ENCODE results near the gene KDM3A. TPM values are rescaled to one million over a fixed set of nuclear protein-coding genes. Genes with fewer than 3 reads are reported as not detected.
A peak's percentile ranks its signal among the peaks of the same experiment; 100 is the strongest.

KDM3A gene
- total RNA-seq, 3 donors from 2014 or later: 40.6 to 79.0 (median 61.3) TPM

- peak; percentile 48 to 52 for DNase-seq (ENCODE audit: low spot score in 2 of 2)
- intact Hi-C loops (cut with DNase I; ENCODE audit: low total_unique reads): no loop called here
- TF ChIP-seq, protein P1, sequence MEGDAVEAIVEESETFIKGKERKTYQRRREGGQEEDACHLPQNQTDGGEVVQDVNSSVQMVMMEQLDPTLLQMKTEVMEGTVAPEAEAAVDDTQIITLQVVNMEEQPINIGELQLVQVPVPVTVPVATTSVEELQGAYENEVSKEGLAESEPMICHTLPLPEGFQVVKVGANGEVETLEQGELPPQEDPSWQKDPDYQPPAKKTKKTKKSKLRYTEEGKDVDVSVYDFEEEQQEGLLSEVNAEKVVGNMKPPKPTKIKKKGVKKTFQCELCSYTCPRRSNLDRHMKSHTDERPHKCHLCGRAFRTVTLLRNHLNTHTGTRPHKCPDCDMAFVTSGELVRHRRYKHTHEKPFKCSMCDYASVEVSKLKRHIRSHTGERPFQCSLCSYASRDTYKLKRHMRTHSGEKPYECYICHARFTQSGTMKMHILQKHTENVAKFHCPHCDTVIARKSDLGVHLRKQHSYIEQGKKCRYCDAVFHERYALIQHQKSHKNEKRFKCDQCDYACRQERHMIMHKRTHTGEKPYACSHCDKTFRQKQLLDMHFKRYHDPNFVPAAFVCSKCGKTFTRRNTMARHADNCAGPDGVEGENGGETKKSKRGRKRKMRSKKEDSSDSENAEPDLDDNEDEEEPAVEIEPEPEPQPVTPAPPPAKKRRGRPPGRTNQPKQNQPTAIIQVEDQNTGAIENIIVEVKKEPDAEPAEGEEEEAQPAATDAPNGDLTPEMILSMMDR (IDR thresholded peaks at IDR 0.05): no peak
- TF ChIP-seq POLR2AphosphoS5 (IDR thresholded peaks at IDR 0.05) (peak; percentile 34 to 65 (median 35)), POLR2A (IDR thresholded peaks at IDR 0.05) (peak; percentile 21)
These were observed 891 bp downstream of the KDM3A start for GRCh38 chr2:86441882-86442641.

GRCh38 chr2:86442642-86443005, 1.5 kb downstream of the KDM3A start:
- no peaks in the 10 kb centered on the region for H3K27me3 ChIP-seq
- peak in 1 of 3 donors; percentile 0 for TF ChIP-seq POLR2AphosphoS5 (IDR thresholded peaks at IDR 0.05)
- TF ChIP-seq, protein P1 (IDR thresholded peaks at IDR 0.05): peak in 2 of 3 donors; percentile 13 to 20
- TF ChIP-seq POLR2A (IDR thresholded peaks at IDR 0.05): no peak
- peaks cover 10 to 29% of the 10 kb centered on the region in 2 donors for H3K9me3 ChIP-seq
- H3K4me3 ChIP-seq: peak overlapping the region; percentile 59 to 93 (median 68)
- H3K4me1 ChIP-seq: peaks cover 7 to 19% of the 10 kb centered on the region in 2 donors
- peak overlapping the region; percentile 95 to 99 for H3K27ac ChIP-seq
- no peaks in the 10 kb centered on the region for H3K36me3 ChIP-seq
- intact Hi-C loops (cut with DNase I; ENCODE audit: low total_unique reads): no loop called here
- DNase-seq (ENCODE audit: low spot score in 2 of 2): peak; percentile 70 to 94

More at GRCh38 chr2:86441882-86442641, 891 bp downstream of the KDM3A start:
- Histone ChIP-seq H3K4me3 (peak overlapping the region; percentile 59 to 93 (median 68)), H3K27ac (peak overlapping the region; percentile 95 to 99), H3K36me3 (no peaks in the 10 kb centered on the region), H3K27me3 (no peaks in the 10 kb centered on the region), H3K4me1 (peaks cover 7 to 19% of the 10 kb centered on the region in 2 donors), H3K9me3 (peaks cover 10 to 35% of the 10 kb centered on the region in 2 donors)

DNA sequence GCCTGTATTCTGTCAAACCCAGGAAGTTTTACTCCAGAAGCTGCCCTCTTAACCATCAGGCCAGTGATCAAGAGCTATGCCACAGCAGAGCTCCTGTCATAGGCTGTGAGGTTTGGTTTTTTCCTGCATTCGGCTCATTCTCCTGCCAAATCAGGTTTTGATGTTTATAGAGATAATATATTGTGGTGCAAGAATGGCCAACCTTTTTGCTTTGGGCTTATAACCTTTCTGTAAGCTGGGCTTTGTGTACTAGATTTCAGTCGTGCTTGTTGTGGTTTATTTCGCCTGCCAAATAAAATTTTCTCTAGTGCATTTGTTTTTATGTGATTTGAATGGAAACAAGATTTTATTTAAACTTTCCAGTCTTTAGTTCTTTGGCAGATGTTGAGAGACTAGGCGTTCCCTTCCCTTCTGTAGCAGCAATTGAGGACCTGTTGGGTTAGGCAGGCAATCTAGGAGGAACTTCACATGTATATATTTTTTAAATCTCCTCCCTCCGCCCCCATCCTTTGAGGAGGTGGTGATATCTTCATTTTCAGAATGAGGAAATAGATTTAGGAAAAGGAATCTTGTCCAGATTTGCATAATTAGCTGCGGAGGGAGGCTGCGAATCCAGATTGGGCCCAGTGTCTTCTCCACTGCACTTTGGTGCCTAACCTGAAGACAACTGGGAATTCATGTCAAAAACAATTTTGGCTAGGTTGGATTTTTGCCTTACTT, 2.6 kb downstream of the KDM3A start:
- Histone ChIP-seq H3K4me3 (peak overlapping the region; percentile 59 to 93 (median 68)), H3K27me3 (no peaks in the 10 kb centered on the region), H3K36me3 (no peaks in the 10 kb centered on the region), H3K27ac (peak overlapping the region; percentile 95 to 99), H3K4me1 (peaks cover 7 to 20% of the 10 kb centered on the region in 2 donors), H3K9me3 (peaks cover 10 to 17% of the 10 kb centered on the region in 2 donors)
- intact Hi-C loops (cut with DNase I; ENCODE audit: low total_unique reads): no loop called here
- DNase-seq (ENCODE audit: low spot score in 2 of 2): no peak
- TF ChIP-seq, protein P1 (IDR thresholded peaks at IDR 0.05): no peak
- TF ChIP-seq POLR2AphosphoS5 (IDR thresholded peaks at IDR 0.05) (no peak), POLR2A (IDR thresholded peaks at IDR 0.05) (no peak)

- TF ChIP-seq POLR2AphosphoS5 (IDR thresholded peaks at IDR 0.05) (no peak), POLR2A (IDR thresholded peaks at IDR 0.05) (no peak)
- TF ChIP-seq, protein P1 (IDR thresholded peaks at IDR 0.05): no peak
- Histone ChIP-seq H3K27me3 (no peaks in the 10 kb centered on the region), H3K4me3 (no peak overlapping the region), H3K9me3 (peaks cover 0 to under 1% of the 10 kb centered on the region in 2 donors), H3K36me3 (no peaks in the 10 kb centered on the region), H3K27ac (no peak overlapping the region), H3K4me1 (peaks cover 7 to 23% of the 10 kb centered on the region in 2 donors)
- intact Hi-C loops (cut with DNase I; ENCODE audit: low total_unique reads): no loop called here
- DNase-seq (ENCODE audit: low spot score in 2 of 2): no peak
These were observed 4.3 kb downstream of the KDM3A start for GRCh38 chr2:86445436-86445835.

GRCh38 chr2:86446060-86446459, 4.9 kb downstream of the KDM3A start:
- TF ChIP-seq POLR2AphosphoS5 (IDR thresholded peaks at IDR 0.05) (no peak), POLR2A (IDR thresholded peaks at IDR 0.05) (no peak)
- TF ChIP-seq, protein P1 (IDR thresholded peaks at IDR 0.05): no peak
- no peak overlapping the region for H3K27ac ChIP-seq
- no peak for DNase-seq (ENCODE audit: low spot score in 2 of 2)
- no peaks in the 10 kb centered on the region for H3K9me3 ChIP-seq
- intact Hi-C loops (cut with DNase I; ENCODE audit: low total_unique reads): no loop called here
- no peaks in the 10 kb centered on the region for H3K36me3 ChIP-seq
- no peaks in the 10 kb centered on the region for H3K27me3 ChIP-seq
- H3K4me3 ChIP-seq: no peak overlapping the region
- peaks cover 7 to 23% of the 10 kb centered on the region in 2 donors for H3K4me1 ChIP-seq
